GM18517 (cell line): Measurements from ENCODE around the gene KIF23.

Experiments used
- ATAC-seq: cut with Tn5 transposase; IDR thresholded peaks from one replicate; pipeline ENCODE4 v1.9.1; 2021; ENCODE audit warnings: mild to moderate bottlenecking, moderate library complexity; ENCODE audit not compliant: unreplicated experiment

The KIF23 gene

DNA sequence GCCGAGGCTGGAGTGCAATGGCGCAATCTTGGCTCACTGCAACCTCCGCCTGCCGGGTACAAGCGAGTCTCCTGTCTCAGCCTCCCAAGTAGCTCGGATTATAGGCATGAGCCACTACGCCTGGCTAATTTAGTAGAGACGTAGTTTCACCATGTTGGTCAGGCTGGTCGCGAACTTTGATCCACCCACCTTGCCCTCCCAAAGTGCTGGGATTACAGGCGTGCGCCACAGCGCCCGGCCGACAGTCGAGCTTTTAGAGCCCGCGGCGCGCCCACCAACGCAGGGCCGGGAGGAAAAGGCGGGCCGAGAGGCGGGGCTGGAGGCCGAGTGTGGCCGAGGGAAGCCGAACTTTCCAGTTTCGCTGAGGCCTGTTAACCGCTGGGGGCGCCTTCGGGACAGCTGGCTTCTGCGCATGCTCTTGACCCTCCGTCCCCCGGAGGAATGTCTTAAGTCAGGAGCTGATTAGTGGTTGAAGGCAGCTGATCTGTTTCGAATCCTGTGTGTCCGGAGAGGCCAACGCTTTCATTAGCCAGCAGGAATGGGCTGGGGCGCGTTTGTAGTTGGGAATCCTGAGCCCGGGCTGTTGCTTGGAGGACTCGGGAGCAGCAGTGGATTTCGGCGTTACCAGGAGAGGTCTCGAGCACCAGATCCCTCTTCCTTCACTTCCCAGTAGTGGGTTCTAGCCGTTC lies 48.5 kb downstream of the KIF23 start:
- ATAC-seq: peak; percentile 85

DNA sequence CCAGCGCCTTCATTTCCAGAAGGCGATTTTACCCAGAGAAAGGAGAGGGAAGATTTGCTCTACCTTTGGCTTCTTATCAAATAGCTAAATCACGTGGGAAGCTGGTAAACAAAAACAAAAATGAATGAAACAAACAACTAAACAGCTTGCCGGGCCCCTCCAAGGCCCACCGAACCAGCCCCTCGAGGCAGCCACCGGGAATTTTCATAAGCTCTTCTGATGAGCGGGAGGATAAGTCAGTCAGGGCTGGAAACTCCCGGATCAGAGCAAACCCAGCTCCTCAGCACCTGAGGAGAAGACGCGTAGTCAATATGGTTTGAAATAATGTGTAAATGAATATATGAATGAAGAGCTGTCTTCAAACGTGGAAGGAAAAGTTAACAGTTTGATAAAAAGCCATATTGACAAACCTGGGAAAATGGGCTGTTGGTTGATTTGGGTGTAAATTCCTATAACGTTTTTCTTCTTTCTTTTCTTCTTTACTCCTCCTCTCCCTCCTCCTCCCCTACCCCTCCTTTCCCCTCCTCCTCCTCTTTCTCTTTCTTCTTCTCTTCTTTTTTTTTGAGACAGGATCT lies 49.1 kb downstream of the KIF23 start:
- no peak for ATAC-seq

DNA sequence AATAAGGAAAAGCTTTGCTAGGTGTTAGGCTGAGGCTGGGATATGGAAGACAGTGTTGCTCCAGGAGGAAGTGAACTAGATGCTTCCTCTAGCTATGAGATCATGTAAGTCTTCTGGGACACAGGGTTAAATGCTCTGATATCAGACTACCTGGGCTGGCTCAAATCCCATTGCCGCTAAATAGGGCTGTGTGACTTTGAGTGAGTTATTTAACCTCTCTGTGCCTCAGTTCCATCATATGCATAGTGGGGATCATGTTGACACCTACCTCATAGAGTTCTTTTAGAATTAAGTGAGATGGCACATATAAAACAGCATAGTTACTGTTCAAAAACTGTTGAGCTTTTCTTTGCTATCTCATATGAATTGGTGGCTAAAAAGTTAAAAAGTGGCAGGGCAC lies 51.1 kb downstream of the KIF23 start:
- no peak for ATAC-seq

DNA sequence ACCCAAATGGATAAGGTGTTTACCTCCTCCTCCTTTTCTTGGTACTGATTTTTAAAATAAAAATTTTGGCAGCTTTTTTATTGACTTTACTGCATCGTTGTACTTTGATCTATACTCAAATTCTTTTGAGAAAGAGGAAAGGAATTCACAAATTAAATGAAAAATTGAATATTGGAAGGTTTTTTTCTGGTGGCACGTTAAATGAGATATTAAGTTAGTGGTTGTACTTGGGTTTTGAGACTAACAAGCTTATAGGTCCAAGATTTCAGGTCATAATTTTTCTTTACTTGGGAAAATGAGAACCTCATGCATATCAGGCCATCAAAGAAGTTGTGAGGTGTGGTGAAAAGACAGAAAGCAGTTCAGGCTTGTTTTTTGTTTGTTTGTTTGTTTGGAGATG lies 52.6 kb downstream of the KIF23 start:
- no peak for ATAC-seq

DNA sequence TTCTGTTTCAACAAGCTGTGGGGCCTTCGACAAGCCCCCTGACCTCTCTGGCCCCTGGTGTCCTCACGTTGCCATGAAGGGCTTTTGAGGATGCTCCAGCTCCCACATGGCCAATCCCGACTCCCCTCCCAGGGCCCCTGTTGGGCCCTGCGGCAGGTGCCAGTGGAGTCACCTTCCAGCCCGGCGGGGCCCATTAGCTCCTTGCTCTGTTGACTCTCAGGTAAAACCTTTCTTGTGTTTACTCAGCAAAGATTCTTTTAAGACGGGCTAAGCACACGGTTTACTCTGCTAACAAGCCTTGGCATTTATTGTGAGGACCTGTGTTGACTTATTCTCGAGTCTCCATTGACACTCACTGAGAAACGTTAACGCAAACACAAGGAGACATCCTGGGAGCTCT lies 53.5 kb downstream of the KIF23 start:
- ATAC-seq: no peak

DNA sequence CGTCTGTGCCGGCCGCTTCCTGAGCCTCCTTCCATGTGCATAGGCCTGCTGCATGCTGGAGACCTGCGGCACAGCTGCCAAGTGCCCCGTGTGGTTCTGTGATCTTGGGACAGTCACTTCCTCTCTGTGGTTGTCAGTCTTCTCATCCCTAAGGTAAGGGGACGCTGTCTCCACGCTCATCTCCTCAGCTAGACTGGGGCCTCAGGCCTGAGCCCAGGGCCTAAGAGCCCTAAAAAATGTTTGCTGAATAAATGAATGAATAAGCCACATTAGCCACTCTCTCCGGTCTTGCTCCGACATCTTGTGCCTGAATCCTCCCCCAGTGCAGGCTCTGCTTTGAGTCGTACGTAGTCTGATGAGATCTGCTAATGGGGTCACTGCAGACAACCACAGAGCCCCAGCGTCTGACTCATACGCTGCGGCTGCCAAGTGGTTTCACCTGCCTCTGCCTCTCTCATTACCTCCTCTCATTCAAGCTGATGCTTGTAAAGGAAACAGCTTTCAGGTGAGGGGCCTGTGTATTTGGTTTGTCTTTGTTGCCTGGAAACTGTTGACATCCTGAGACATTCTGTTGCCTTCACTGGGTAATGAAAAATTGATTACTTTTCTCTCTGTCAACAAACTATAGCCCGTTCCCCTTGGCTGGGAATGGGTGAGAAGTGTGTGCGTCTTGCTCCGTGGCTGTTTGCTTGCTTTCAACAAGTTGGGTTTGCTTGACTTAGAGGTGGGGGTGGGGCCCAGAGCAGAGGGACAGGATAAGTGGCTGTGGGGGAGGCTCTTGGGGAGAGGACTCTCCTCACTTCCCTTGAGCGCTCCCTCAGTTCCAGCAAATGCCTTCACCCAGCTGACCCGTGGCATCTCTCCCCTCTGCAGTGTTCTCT lies 54.3 kb downstream of the KIF23 start:
- no peak for ATAC-seq

DNA sequence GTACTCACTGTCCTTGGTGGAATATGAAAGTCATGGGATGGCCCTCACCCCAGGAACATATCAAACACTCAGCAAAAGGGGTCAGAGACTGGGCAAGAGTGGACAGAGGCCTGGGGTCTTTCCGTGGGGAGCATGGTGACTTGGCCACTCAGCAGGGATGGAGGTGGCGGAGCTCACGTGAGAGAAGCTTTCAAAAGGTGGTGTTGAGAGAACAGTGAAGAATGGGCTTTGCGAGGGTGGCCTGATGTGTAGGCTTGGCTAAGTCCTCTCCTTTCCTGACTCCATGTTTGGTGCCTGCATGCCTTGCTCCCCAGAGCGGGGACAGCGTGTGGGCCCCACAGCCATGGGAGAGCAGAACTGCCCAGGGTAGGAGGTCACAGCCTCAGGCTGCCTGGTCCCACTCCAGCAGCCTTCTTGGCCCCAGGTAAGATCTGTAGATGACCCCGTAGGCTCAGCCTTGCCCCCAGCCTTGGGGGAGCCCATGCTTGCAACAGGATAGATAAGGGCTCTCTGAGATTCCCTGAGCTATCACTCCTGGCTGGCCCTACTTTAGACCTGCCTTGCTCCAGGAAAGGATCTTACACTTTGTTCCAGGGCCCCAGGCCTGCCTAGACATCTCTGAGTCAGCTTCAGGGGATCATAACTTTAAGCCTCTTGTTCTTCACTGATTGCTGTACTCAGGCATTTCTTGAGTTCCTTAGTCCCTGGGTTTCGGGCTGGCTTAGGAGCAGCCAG lies 55.5 kb downstream of the KIF23 start:
- ATAC-seq: no peak

DNA sequence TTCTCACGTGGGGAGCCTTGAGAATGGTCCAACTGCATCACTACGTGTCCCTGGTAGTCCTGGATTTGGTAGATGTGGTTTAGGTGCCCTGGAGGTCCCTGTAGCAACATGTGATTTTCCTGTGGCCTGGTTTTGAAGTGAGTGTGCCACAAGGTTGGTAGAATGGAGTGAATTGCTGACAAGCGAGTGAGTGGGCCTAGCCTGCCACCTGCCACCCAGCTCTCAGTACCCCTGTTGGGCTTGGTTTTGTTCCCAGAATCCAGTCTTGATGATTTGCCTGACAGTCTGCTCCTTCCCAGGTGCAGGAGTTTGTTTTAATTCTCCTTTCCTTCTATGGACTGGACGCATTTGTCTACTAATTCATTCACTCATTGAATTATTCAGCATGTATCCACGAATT lies 57.9 kb downstream of the KIF23 start:
- ATAC-seq: no peak

DNA sequence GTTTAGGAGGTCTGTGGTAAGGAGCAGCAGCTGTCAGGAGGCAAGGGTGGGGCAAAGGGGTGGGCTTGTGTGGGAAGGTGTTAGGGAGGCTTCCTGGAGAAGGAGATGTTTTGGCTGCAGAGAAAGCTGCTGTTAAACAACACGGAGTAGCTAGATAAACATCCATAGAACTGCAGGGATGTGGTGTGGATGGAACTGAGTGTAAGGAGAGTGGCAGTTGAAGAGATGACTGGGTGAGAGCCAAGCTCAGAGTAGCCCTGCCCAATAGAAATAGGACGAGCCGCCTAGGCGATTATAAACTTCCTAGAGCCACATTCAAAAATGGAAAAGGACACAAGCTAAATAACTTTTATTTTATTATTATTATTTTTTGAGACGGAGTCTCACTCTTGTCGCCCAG lies 58.4 kb downstream of the KIF23 start:
- no peak for ATAC-seq

DNA sequence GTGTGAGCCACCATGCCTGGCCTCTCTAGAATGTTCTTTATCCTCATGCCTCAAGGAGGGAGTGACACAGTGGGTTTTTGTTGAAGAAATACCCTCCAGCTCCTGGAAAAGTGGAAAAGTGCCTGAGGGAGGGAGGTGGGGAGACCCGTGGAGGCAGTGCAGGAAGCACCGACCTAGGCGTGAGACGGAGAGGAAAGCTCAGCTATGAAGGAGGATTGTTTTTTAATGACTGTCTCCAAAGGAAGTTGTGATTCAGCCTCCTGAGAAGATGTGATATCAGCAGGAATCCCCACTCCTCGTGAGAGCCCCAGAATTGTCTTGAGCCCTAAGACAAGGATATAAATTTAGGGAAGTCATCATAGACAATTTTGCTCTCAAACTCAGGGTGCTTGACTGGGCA lies 60.1 kb downstream of the KIF23 start:
- ATAC-seq: no peak

DNA sequence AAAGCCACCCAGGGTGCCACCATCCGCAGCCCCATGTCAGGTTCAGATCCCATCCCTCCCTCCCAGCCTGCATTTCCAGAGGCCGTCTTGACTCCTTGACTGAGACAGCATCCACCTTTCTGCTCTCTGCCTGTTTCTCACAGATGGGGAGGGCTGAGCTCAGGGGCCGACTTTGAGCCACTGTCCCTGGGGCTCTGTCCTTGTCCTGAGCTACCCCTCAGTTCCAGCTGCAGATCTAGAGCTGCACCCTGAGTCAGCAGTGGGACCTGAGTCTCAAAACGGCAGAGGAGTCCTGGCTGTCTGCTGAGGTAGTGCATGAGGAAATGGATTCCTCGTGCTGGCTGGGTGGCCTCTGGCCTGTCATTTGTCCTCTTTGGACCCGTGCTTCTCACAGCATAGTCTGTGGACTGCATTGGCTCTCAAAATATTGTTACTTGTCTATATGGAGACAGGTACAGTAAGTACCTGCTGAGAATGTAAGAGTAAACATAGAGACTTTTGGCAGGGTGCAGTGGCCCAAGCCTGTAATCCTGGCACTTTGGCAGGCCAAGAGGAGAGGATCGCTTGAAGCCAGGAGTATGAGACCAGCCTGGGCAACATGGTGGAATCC lies 60.8 kb downstream of the KIF23 start:
- ATAC-seq: no peak

DNA sequence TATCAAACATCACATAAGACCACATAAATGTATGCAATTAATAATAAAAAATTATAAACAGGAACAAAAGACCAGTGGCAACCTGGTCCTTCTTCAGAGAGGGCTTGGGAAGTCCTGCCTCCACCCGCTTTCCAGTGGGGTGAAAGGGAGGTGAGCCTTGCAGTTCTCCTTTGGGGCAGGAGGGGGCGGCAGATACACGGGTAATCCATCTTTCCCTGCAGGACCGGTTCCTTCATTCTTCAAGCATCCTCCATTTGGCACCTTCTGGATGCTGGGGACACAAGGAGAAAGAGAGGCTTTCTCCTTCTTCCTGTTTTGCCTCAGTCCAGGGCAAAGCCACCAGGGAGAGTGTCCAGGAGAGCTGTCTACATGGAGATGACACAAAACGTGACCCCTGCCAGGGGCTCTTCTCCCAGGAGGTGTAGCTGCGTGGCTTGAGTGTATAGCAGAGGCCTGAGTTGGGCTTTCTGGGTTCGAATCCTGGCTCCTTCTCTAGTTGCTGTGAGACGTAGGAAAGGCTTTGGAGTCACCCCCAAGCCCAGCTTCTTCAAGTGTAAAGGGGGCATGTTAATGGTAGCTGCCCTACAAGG lies 61.7 kb downstream of the KIF23 start:
- no peak for ATAC-seq

DNA sequence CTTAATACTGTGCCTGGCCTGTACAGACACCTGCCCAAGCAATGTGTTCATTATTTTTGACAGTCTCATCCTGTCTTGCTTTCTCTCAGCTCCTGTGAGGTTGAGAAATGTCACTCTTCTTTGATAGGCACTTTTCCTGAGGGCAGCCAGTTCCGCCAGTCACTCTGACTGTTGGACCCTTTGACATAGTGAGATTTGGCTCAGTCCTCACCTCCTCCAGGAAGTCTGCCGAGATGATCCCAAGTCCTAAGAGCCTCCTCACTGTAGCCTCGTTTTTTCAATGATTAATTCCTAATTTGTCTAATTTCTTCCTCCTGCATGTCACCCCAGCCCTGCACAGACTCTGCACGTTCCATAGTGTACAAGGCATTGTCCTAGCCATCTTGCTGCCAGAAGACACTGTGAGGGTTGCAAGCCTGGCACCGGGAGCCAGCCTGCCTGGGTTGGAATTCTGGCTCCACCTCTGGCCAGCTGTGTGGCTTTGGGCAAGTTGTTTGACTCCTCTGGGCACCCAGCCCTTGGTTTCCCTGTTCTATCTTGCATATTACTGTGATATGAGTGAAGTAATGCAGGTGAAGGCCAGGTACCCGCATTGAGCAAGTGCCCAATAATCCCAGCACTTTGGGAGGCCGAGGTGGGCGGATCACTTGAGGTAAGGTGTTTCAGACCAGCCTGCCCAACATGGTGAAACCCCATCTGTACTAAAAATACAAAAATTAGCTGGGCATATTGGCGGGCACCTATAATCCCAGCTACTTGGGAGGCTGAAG lies 62.7 kb downstream of the KIF23 start:
- no peak for ATAC-seq

DNA sequence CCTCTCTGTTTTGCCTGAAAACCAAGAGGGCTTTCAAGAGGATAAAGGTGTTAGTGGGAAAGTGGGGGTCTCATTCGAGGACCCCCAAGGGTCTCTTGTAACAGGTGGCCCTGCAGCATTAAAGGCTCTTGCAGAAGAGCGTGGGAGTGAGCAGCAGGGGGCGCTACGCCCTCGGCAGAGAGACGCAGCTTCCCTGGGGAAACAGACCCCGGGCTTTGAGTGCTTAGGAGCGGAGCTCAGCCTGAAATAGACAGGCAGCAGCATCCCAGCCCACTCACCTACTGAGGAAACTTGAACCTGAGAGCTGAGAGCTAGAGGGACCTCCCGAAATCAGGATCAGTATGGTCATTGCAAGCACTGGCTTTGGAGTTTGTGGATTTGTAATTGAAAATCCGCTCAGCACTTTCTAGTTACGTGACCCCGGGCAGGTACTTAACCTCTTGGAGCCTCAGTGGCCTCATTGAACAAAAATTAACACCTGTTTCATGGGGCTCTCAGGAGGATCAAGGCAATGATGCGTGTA lies 64.2 kb downstream of the KIF23 start:
- ATAC-seq: no peak

DNA sequence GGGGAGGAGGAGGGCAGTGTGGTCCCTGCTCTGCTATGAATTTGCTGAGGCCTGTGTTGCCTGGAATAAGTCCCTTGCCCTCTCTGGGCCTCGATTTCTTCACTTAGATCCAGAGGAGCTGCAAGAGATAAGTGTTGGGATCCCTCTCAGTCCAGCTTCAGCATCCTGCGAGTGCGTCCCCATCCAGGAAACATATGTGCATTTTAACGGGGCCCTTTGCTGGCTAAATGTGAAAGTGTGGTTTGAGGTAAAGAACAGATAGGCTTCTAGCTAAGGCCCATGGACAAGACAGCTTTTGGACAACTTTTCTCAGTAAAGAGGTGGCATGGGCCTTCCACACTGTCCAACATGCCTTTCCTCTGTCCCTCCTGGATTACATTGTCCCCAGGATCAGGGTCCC lies 64.9 kb downstream of the KIF23 start:
- ATAC-seq: no peak

DNA sequence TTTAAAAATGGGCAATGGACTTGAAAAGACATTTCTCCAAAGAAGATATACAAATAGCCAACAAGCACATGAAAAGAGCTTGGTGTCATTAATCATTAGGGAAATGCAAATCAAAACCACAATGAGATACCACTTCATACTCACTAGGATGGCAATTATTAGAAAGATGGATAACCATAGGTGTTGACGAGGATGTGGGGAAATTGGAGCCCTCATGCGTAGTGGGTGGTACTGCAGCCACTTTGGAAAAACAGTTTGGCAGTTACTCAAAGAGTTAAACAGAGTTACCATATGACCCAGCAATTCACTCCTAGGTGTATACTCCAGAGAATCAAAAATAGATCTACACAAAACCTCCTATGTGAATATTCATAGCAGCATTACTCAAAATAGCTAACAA lies 65.8 kb downstream of the KIF23 start:
- ATAC-seq: no peak

DNA sequence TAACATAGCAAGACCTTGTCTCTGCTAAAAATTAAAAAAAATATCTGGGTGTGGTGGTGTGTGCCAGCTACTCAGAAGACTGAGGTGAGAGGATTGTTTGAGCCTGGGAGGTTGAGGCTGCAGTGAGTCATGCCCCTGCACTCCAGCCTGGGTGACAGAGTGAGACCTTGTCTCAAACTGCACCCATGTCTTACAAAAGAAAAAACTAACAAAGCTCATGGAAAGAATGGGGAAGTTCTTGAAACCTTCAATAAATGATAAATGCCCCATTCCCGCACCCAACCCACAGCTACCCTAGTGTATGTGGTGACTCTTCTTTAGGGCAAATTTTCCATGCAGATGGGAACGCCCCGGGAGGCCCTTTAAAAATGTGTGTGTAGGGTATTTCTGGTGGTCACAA lies 66.8 kb downstream of the KIF23 start:
- no peak for ATAC-seq

DNA sequence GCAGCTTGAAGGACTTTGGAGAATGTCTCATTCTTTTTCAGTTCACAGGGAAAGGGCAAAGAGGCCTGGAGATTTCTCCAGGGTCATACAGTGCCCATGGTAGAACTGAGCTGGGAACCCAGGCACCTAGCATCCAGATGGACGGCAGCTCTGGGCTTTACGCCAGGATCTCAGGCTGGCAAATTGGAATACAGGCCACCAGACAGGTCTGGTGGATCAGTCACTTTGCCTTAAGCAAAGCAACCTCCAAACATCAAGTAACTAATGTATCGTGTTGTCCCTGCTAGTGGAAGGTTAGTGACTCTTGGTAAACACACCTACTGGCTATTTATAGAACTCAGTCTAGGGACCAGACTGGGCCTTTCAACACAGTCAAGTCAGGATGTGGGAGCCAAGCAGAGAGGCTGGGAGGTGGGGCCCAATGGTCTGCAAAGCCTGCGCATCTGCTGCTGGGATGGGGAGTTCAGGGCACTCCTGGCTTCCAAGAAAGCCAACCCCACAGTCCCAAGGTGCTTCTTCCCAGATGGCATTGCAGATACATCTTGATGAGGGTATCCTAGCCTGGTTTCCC lies 68.6 kb downstream of the KIF23 start:
- no peak for ATAC-seq

DNA sequence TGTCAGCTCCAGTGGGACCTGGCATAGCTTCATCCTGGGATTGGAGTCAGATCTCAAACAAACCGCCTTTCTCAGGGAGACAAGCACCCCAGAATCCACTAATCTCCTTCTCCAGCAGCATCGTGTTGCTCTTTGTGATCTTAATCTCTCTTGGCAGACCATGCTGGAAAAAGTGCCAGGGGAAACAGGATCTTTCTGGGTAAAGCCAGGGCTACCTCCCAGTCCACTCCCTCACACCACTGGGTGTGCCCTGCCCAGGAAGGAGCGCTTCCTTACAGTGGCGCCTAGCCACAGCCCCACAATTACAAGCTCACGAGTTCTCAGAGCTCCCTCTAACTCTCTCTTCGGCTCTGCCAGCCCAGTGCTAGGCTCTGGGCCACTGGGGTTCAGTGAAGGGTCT lies 70.7 kb downstream of the KIF23 start:
- no peak for ATAC-seq
